ENCODE results near the gene CFAP74. TPM values are rescaled to one million over a fixed set of nuclear protein-coding genes. Genes with fewer than 3 reads are reported as not detected.

The CFAP74 gene
- total and polyA plus RNA-seq, 2 of the 13 experiments (the other 11 are each of a cell fraction or from before 2014, with no cell fraction given), result 0.27 to 0.62 TPM

- TF ChIP-seq ZFP91 (CRISPR knock-in tag; IDR thresholded peaks at IDR 0.05; ENCODE audit: borderline replicate concordance) (peak; percentile 1; the same call in 1 of the 2 replicates), ZNF687 (CRISPR knock-in tag; IDR thresholded peaks at IDR 0.05) (peak; percentile 78), ZSCAN21 (CRISPR knock-in tag; IDR thresholded peaks at IDR 0.05; ENCODE audit: borderline replicate concordance) (0 out of 2 replicates have a peak, but pooled peaks have one; percentile 9)
These were observed 85.3 kb downstream of the CFAP74 start (continued) for GRCh38 chr1:1917995-1918900.

Measured in HepG2 (cell line).